CD4-positive, alpha-beta T cell treated with Interleukin-12 subunit alpha and Interleukin-12 subunit beta, for 1 hour (primary cell): Measurements from ENCODE around the gene KRT36.

Source experiments
- DNase-seq: peaks from one replicate; pipeline ENCODE4 v3.0.0-alpha.2; 2020

KRT36 gene

GRCh38 chr17:41475421-41475820, 14.3 kb downstream of the KRT36 start:
- no peak for DNase-seq

GRCh38 chr17:41474863-41475262, 14.8 kb downstream of the KRT36 start:
- no peak for DNase-seq

GRCh38 chr17:41468346-41468745, 21.4 kb downstream of the KRT36 start:
- DNase-seq, result no peak

DNA sequence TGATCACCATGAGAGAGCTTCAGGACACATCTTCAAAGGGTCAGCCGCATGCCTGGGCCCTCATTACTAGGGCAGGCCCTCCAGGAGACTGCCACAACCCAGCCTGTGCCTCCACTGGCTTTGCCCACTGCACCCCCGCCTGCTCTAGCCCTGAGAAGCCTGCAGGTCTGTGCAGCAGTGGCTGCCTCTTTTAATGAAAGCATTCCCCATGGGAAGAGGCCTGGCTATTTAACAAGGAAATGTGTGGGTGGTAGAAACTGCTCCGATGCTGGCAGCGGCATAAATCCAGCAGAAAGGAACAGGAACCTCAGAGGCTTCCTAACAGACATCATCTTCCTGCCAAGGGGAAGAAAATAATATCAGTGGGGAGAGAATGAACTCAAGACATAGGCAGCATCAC, 22.1 kb downstream of the KRT36 start:
- no peak for DNase-seq

DNA sequence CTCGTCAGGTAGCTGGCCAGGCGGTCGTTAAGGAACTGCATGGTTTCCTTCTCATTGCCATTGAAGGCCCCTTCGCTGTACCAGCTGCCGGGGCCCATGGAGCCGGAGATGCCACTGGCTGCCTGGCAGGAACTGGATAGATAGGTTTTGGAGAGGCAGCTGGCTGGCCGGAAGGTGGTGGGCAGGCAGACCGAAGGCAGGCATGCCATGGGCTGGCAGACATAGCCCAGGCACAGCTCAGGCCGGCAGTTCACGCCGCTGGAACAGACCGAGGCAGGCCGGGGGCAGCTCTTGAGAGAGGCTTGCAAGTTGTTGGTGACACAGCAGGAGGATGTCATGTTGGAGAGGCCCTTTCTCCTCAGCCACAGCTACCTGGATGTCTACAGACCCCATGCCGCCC, 22.7 kb downstream of the KRT36 start, which contains the start of gene KRT32:
KRT32 (minus strand) TSS at position 399 of the 400 bp plus-strand sequence; CDS start at position 338, 61 bp downstream.
- no peak for DNase-seq

GRCh38 chr17:41464682-41465081, 25.0 kb downstream of the KRT36 start:
- DNase-seq, result no peak

DNA sequence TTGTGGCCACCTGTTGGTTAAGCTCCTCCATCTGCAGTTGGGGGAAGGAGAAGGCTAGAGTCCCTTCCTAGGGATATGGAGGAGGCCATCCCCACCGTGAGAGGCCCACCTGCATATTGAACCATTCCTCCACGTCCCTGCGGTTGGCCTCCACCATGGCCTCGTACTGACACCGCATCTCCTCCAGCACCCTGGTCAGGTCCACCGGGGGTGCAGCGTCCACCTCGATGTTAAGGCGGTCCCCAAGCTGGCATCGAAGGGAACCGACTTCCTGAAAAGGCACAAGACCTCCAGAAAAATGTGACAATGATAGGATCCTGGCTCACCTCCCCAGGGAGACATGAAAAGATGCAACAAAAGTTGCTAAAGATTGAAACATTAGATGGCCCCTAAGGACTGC, 25.5 kb downstream of the KRT36 start:
- no peak for DNase-seq

- DNase-seq, result no peak
Observed at GRCh38 chr17:41463746-41464145, 26.0 kb downstream of the KRT36 start.

- no peak for DNase-seq
Observed at GRCh38 chr17:41462705-41463104, 27.0 kb downstream of the KRT36 start.

DNA sequence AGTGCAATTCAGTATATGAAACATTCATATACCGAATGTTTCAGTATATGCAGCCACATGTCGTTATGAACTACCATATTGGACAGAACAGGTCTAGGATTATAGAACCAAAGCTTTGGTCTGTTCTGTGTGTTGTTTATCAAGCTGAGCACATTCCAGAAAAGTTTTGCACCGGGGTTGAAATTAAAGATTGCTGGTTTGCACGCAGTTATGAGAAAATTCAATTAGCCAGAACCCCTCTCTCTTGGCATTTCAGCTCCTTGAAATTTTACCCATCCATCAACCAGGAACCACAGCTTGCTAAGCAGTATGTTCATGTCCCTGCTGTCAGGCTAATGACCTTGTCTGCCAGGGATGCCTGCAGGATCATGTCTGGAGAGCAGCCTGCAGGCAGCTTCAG, 32.0 kb downstream of the KRT36 start:
- DNase-seq, result no peak

DNA sequence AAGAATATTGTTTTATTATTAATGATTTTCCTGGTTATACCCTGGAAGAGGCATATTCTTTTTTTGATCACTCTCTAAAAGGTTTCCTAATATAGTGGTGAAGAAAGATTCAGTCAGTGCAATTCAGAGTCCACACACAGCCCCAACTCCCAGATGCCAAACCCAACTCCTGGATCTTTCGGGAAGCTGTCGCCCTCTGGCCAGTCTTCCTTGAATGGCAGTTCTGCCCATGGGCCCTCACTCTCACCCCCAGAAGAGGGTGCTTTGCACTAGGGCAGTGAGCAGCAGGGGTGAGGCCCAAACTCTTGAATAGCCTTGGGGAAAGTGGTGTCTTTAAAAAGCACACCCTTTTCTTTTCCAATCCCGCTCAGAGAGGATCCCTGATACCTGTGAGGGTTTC, 33.5 kb downstream of the KRT36 start:
- no peak for DNase-seq

GRCh38 chr17:41455236-41455635, 34.5 kb downstream of the KRT36 start:
- no peak for DNase-seq

DNA sequence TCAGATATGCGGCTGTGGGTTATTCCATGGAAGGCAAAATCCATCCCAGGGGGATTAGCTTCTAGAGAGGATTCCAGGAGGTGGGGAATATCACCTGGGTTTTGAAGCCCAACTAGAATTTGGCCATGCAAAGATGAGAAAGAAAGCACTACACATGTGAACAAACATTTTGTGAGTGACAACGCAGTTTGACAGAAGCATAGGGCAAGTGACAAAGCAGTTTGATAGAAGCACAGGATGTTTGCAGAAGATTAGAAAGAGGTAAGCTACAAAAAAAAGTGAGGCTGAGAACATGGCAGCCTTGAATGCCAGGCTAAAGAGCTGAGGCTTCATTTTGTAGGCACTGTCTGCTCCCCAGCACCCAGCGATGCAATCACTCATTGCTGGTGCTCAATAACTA, 36.6 kb downstream of the KRT36 start:
- no peak for DNase-seq

DNA sequence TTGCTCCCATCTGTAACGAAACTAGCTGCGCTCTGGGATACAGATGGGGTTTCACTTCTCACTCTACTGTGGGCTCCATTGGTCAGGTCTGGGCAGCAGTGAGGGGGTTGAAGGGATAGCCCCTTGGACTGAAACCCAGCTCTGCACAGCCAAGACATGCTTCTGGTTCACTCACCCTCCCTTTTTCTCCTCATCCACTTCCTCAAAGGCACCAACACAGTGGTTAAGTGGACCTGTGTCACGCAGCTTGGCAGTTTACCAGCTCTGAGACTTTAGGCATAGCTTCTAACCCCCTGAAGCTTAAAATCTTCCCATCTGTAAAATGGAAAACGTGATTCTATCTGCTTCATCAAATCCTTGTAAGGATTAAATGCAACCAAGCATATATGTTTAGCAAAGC, 37.4 kb downstream of the KRT36 start:
- DNase-seq, result no peak

GRCh38 chr17:41451154-41451728, 38.5 kb downstream of the KRT36 start:
- no peak for DNase-seq

DNA sequence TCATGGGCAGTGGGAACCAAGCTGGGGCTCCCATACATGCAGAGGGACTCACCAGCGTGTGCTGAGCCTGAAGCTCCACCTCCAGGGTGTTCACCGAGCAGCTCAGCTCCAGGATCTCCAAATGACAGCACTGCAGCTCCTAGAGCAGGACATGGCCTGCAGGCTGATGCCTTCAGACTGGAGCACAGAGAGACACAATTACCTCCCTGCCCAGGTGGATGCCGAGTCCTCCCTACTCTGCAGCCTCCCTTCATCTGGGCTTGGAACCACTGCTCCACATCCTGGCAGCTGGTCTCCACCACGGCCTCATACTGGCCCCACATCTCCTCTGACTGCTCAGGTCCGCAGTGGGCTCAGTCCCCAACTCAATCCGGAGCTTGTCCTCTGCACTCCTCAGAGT, 40.7 kb downstream of the KRT36 start:
- DNase-seq, result no peak

DNA sequence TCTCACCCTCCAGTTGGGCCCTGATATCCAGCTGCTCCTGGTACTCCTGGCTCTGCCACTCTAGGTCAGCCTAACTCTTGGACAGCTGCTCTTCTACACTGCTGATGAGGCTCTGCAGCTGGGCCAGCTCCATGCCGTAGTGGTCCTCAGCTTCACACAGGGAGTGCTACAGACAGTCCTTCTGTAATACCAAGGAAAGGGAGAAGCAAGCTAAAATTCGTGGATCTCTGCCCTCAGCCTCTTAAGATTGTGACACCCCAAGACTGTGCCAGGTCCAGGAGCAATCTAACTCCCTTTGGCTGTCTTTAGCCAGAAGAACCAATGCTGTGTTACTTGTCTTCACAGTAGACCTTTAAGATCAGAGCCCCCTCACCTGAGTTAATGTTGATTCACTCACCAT, 41.2 kb downstream of the KRT36 start:
- no peak for DNase-seq

- no peak for DNase-seq
Observed at GRCh38 chr17:41446806-41447205, 42.9 kb downstream of the KRT36 start.

DNA sequence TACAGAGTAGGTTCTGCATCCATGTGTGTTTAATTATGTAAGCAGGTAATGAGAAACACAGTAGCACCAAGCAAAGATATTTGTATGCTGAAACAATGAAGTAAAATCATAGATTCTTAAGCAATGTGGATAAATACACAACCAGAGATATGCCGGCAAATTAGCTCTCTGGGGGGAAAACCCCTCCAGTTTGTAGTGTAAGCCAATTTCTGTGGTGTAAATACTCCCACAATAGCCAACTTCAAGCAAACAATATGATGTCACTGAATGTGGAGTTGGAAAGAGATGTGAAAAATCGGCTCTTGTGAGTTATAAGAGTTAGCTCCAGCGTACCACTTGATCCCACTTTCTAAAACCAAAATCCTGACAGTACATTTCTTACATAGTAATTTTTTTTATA, 45.1 kb downstream of the KRT36 start:
- no peak for DNase-seq

DNA sequence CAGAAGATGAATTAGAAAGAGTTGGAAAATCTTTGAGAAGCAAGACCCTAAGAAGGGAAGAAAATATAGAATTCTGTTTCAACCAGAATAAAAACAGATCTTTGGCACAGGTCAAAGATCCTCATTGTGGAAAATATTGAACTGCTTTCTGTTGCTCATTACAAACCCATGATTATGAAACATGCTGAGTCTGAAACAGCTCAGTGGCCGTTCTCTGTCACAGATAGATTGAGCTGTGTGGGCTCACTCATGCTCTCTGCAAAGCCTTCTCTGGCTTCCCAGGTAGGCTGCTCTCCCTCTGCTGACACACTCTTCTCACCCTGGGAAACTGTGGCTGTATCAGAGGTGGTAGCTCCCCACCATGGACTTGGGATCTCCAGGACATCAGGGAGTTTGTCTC, 45.5 kb downstream of the KRT36 start:
- no peak for DNase-seq

- no peak for DNase-seq
Observed at GRCh38 chr17:41442739-41443138, 47.0 kb downstream of the KRT36 start.

DNA sequence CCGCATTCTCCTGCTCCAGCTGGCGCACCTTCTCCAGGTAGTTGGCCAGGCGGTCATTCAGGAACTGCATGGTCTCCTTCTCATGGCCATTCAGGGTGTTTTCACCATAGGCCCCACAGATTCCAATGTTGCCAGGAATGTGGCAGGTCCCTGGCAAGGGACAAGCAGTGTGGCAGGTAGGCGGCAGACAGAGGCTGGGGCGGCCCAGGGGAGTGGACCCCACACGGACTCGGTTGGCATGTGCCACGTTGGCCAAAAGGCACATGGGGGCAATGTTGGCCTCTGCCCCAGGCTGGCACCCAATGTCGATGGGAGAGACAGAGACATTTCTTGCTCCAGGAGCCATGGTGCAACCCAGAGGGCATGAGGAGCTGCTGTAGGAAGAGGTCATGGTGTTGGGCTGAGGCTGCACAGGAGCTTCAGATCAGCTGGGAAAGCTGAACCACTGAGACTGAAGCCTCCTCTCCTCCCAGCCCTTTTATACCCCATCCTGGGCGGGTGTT, 49.1 kb downstream of the KRT36 start, which contains the start of gene KRT38:
KRT38 (minus strand) TSS at position 453 of the 503 bp plus-strand sequence; CDS start at position 391, 62 bp downstream.
- DNase-seq, result no peak

DNA sequence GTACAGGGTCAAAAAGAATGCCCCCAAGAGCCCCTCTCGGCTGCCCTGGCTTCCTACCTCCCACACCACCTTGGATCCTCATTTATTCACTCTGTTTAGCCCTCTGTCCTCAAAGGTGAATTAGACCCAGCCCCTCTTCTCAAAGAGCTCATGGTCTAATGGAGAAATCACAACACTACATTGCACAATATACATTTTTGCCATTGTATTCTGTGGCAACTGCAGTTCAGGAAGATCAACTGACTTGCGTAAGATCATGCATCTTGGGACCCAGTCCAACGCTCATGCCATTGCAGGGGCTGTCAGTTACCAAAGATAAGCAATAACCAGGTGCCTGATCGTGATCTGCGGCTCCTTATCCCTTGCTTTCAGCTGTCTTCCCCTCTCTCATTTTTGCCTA, 50.3 kb downstream of the KRT36 start:
- DNase-seq, result no peak

- DNase-seq, result no peak
Observed at GRCh38 chr17:41437769-41438168, 51.9 kb downstream of the KRT36 start.

DNA sequence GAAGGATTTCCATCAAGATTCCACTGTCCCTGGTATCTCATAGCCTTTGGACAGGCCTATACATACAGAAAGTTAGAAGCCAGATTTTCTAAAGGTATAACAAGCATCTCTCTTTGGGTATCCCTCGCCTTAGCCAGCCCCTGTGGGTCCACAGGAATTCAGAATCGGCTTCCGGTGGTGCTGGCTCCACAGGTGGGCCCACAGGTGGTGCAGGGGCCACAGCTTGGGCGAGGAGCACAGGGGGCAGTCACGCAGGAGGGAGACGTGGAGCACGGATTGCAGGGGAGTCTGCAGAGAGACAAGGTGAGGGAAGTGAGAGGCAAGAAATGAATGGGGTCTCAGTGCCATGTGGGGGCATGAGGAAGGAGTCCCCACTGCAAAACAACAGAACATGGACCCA, 52.5 kb downstream of the KRT36 start:
- no peak for DNase-seq
